NK-92 (cell line): ENCODE measurements around the gene MTREX.
A peak's percentile ranks its signal among the peaks of the same experiment; 100 is the strongest.
"Not testable (repeated sequence)": the region's sequence is repeated elsewhere in the genome, so short reads cannot be mapped to it uniquely, and the experiment has no call there.

Experiments
- DNase-seq: peaks from one replicate; lab custom pipeline; 2025; ENCODE audit not compliant: unreplicated experiment; lab: John Stamatoyannopoulos, UW

Gene MTREX

GRCh38 chr5:55307383-55308253 lies at the start of gene MTREX, which contains the start of gene DHX29:
Gene MTREX (plus strand): TSS chr5:55307989. CDS start chr5:55308014, 25 bp downstream.
Gene DHX29 (minus strand): TSS chr5:55307694. CDS start chr5:55307573, 121 bp downstream.
- DNase-seq = peak; percentile 17

- no peak for DNase-seq
These were observed 49.5 kb upstream of the MTREX start for GRCh38 chr5:55258339-55258738.

- no peak for DNase-seq
These were observed 31.0 kb upstream of the MTREX start for GRCh38 chr5:55276771-55277170.

- no peak for DNase-seq
These were observed 29.0 kb upstream of the MTREX start for GRCh38 chr5:55278778-55279177.

GRCh38 chr5:55286411-55286933 lies 21.3 kb upstream of the MTREX start:
- DNase-seq = no peak

- DNase-seq = no peak
These were observed 18.0 kb upstream of the MTREX start for GRCh38 chr5:55289808-55290207.

- DNase-seq = no peak
These were observed 16.8 kb upstream of the MTREX start for GRCh38 chr5:55290991-55291390.

GRCh38 chr5:55294935-55295334 lies 12.9 kb upstream of the MTREX start:
- DNase-seq = no peak

GRCh38 chr5:55300890-55301289 lies 6.9 kb upstream of the MTREX start:
- no peak for DNase-seq

GRCh38 chr5:55303238-55303690 lies 4.5 kb upstream of the MTREX start:
- no peak for DNase-seq

GRCh38 chr5:55304584-55304983 lies 3.2 kb upstream of the MTREX start:
- DNase-seq = no peak

- no peak for DNase-seq
These were observed 2.4 kb upstream of the MTREX start for GRCh38 chr5:55305345-55305744.

GRCh38 chr5:55306641-55307382 lies 977 bp upstream of the MTREX start:
- DNase-seq = no peak

GRCh38 chr5:55308254-55308836 lies 556 bp downstream of the MTREX start:
- no peak for DNase-seq

- no peak for DNase-seq
These were observed 6.3 kb downstream of the MTREX start for GRCh38 chr5:55313870-55314617.

- no peak for DNase-seq
These were observed 8.5 kb downstream of the MTREX start for GRCh38 chr5:55316289-55316688.

- no peak for DNase-seq
These were observed 9.0 kb downstream of the MTREX start for GRCh38 chr5:55316837-55317236.

GRCh38 chr5:55318237-55318636 lies 10.4 kb downstream of the MTREX start:
- not testable (repeated sequence) for DNase-seq

GRCh38 chr5:55319491-55319890 lies 11.7 kb downstream of the MTREX start:
- DNase-seq = no peak

GRCh38 chr5:55320571-55320970 lies 12.8 kb downstream of the MTREX start:
- DNase-seq = no peak

- DNase-seq = no peak
These were observed 16.2 kb downstream of the MTREX start for GRCh38 chr5:55324006-55324405.
